ENCODE data around the gene EEF1G. TPM values are rescaled to one million over a fixed set of nuclear protein-coding genes. Genes with fewer than 3 reads are reported as not detected.
A peak's percentile ranks its signal among the peaks of the same experiment; 100 is the strongest.
"Not testable (repeated sequence)": the region's sequence is repeated elsewhere in the genome, so short reads cannot be mapped to it uniquely, and the experiment has no call there.

Gene EEF1G
- total RNA-seq, 1 donor = 1,443 TPM

DNA sequence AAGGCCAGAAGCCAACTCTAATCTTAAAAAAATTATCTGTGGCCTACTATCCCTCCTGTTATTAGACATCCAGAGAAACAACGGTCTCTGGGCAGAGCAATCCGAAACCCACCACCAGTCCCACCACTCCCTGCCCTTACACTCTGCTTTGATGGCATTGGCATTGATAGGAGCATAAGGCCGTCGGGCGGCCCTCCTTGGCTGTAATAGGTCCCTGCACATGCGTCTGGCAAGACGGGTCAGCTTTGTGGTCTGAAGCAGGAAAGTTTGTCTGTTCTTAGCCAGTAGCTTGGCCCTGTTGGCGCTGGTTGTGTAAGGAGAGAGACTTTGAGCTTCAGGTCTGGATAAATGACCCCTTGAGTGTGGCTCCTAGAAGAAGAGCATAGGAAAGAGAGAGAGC lies 21.4 kb upstream of the EEF1G start:
- DNase-seq (ENCODE audit: low read depth) = no peak
- TF ChIP-seq, protein P1, sequence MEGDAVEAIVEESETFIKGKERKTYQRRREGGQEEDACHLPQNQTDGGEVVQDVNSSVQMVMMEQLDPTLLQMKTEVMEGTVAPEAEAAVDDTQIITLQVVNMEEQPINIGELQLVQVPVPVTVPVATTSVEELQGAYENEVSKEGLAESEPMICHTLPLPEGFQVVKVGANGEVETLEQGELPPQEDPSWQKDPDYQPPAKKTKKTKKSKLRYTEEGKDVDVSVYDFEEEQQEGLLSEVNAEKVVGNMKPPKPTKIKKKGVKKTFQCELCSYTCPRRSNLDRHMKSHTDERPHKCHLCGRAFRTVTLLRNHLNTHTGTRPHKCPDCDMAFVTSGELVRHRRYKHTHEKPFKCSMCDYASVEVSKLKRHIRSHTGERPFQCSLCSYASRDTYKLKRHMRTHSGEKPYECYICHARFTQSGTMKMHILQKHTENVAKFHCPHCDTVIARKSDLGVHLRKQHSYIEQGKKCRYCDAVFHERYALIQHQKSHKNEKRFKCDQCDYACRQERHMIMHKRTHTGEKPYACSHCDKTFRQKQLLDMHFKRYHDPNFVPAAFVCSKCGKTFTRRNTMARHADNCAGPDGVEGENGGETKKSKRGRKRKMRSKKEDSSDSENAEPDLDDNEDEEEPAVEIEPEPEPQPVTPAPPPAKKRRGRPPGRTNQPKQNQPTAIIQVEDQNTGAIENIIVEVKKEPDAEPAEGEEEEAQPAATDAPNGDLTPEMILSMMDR (IDR thresholded peaks at IDR 0.05; ENCODE audit: insufficient read depth, low read length) = no peak
- no peak overlapping the region for H3K4me3 ChIP-seq (ENCODE audit: low read depth, low read length)

DNA sequence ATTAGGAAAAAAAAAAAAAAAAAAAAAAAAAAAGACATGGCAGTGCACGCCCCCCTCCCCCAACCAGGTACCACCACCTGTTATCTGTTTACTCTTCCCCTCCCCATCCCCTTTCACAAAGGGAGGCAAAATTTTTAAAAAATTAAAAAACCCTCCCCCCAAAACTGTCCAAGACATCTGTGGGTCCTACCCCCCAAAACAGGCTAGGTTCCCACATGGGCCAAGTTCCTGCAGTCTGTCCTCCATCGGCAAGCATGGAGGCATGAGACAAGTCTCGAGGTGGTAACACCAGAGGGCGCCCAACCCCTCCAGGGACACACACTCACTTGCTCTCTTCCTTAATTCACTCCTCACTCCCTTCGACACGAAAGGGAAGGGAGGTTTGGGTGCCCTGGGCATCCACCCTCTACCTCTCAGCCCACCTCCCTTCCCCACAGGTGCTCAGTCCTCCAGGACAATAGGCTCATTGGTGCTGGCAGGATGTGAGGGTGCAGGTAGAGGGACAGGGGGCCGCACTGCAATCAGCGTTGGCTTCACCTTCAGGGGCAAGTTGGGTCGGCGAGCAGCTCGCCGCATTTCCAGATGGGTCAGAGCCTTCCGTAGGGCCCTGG lies 19.8 kb upstream of the EEF1G start:
- peak; percentile 76 for DNase-seq (ENCODE audit: low read depth)
- TF ChIP-seq, protein P1 (IDR thresholded peaks at IDR 0.05; ENCODE audit: insufficient read depth, low read length) = peak; percentile 59
- H3K4me3 ChIP-seq (ENCODE audit: low read depth, low read length) = no peak overlapping the region

DNA sequence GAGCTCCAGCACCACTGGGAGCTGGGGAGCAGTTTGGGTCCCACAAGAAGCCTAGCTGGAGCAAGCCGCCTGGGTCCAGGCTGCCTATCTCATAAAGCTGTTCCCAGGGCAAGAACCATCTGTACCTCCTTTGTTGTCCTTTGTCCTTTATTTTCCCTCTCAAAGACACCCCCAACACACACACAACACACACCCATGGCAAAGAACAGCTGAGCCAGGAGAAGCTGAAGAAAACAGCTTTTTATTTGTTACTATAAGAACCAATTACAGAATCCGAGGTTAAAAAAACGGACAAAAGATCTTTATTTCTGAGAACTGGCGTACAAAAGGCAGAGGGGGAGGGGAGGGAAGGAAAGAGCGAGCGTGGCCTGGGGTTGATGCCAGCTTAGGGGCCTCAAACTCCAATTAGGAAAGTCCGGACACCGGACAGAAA lies 19.3 kb upstream of the EEF1G start:
- TF ChIP-seq, protein P1 (IDR thresholded peaks at IDR 0.05; ENCODE audit: insufficient read depth, low read length) = no peak
- no peak overlapping the region for H3K4me3 ChIP-seq (ENCODE audit: low read depth, low read length)
- DNase-seq (ENCODE audit: low read depth) = no peak

DNA sequence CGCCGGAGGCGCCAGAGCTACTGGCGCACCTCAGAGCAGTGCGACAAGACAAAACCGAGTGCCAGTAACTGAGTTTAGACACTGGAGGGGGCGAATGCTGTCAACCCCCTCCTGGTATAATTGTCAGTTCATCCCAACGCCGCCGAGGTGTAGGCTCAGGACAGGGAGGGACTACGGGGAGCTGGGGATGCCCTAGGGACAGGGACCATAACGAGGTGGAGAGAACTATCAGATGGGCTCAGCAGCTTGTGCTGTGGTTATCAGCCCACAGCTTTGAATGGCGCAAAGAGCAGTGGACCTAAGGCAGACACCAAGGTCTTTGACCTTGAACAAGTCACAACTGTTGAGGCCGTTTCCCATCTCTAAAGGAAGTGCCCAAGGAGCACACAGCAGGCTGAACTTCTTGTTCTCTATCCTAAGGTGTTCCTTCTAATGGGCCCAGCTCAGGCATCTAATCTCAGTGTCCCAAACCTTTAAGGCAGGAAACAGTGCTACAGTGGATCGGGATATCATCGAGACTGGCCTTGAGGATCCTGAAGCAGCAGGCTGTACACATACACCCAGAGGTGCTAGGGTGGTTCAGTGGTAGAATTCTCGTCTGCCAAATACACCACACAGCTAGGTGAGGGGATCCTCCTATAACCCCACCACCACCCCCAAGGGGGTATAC lies 18.6 kb upstream of the EEF1G start:
- no peak for DNase-seq (ENCODE audit: low read depth)
- TF ChIP-seq, protein P1 (IDR thresholded peaks at IDR 0.05; ENCODE audit: insufficient read depth, low read length) = no peak
- peak overlapping the region; percentile 67 for H3K4me3 ChIP-seq (ENCODE audit: low read depth, low read length)

DNA sequence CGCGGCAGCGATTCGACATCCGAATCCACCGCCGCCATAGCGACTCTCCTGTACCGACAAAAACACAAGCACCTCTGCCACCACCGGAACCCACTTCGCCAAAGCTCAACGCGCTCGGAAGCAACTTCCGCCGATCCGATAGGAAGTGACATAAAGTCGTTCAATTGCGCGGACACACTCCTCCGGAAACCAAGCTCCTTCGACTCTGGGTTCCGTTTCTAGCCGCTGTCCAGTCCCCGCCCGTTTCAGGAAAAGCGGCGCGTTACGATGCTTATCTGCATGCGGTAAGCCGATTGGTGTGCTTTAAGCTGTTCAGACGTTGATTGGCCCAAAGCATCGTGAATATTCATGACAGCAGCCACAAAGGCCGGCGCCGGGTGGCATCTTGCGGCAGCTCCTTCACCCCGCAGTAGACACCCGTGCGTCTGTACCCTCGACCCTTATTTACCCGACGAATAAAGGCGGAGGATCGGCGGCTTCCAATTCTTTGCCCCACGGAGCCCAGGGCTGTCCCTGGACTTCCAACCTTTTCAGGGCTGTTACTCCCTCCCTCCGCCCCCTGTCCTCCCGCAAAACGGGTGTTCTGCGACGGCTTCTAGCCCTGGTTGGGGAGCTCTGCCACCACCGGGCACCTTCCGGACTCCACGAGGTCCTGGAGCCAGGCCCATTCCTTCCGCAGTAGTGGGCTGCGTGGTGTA lies 17.9 kb upstream of the EEF1G start, which contains the start of gene TUT1:
TSS of gene TUT1 (minus strand) at position 76 of the 698 bp plus-strand sequence. CDS start at position 38, 38 bp downstream.
- peak; percentile 99 for DNase-seq (ENCODE audit: low read depth)
- peak within 1 kb of the TSS; percentile 87 for H3K4me3 ChIP-seq (ENCODE audit: low read depth, low read length)
- TF ChIP-seq, protein P1 (IDR thresholded peaks at IDR 0.05; ENCODE audit: insufficient read depth, low read length) = no peak

DNA sequence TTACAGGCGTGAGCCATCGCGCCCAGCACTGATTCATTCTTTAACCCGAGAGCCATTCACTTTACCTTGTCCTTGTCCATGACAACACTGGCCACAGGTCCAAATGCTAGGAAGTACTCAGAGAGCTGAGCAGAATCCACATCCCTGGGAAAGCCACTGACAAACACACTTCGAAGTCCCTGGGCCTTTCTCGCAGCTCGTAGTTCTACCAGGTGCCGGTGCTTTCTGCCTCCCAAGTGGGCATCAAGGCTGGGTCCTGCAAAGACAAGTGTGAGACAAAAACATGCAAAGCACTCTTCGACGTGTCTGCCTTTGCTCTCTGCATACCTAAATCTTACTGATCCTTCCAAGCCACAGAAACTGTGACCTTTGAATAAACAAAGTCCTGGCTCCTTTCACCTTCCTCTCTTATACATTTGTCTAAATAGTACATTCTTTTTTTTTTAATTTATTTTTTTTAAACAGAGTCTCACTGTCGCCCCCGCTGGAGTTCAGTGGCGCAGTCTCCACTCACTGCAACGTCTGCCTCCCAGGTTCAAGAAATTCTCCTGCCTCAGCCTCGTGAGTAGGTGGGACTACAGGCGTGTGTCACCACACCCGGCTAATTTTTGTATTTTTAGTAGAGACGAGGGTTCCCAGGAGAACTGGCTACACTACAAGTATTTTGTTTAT lies 15.4 kb upstream of the EEF1G start:
- no peak for DNase-seq (ENCODE audit: low read depth)
- TF ChIP-seq, protein P1 (IDR thresholded peaks at IDR 0.05; ENCODE audit: insufficient read depth, low read length) = peak; percentile 34

DNA sequence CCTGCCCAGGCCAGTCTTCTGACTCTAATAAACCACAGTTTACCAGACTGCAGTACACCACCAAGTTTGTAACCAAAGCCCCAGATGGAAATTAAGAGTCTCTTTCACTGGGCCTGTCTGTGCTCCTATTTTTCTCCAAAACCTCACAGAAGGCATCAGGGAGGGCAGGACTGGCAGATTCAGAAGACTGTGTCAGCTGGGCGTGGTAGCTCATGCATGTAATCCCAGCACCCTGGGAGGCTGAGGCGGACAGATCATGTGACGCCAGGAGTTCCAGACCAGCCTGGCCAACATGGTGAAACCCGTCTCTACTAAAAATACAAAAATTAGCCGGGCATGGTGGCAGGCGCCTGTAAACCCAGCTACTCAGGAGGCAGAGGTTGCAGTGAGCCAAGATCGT lies 11.7 kb upstream of the EEF1G start:
- DNase-seq (ENCODE audit: low read depth); H3K4me3 ChIP-seq (ENCODE audit: low read depth, low read length): not testable (repeated sequence)

More for the DNA sequence above, 15.4 kb upstream of the EEF1G start:
- H3K4me3 ChIP-seq (ENCODE audit: low read depth, low read length) = no peak overlapping the region

DNA sequence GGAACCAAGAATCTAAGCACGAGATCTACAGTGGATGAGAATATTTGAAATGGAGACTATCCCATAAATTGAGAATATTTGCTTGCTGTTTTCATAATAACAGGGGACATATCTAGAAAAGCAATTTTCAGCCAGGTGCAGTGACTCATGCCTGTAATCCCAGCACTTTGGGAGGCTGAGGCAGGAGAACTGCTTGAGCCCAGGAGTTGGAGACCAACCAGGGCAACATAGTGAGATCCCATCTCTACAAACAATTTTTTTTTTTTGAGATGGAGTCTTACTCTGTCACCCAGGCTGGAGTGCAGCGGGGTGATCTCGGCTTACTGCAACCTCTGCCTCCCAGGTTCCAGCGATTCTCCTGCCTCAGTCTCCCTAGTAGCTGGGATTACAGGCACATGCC lies 8.0 kb upstream of the EEF1G start:
- not testable (repeated sequence) for DNase-seq (ENCODE audit: low read depth); H3K4me3 ChIP-seq (ENCODE audit: low read depth, low read length)
